Gastroesophageal sphincter (tissue), 3 donors: ENCODE measurements around the gene RUNDC1.

ENCODE experiments used
- CTCF ChIP-seq, 4 experiments: fragments of 200-600 bp in 2 of 4; fragments of 450-650 bp in 2 of 4; sonication (generic) in 1 of 4; IDR thresholded peaks; one replicate each; pipeline ENCODE4 v1.5.1; 2017 to 2019; ENCODE audit warnings: antibody characterized with exemption in 4 of 4, mild to moderate bottlenecking in 2 of 4, moderate library complexity in 2 of 4
- EP300 ChIP-seq: sonication (generic); formaldehyde crosslinking; IDR thresholded peaks from one replicate; pipeline ENCODE4 v1.6.1; 2017; ENCODE audit warnings: antibody characterized with exemption, mild to moderate bottlenecking
- POLR2A ChIP-seq, 2 donors: fragments of 450-650 bp; IDR thresholded peaks; one replicate each; pipeline ENCODE4 v1.6.1; 2017; ENCODE audit warnings: antibody characterized with exemption in 2 of 2, mild to moderate bottlenecking in 2 of 2, moderate library complexity in 1 of 2
- POLR2AphosphoS5 ChIP-seq: sonication (generic); formaldehyde crosslinking; IDR thresholded peaks from one replicate; pipeline ENCODE4 v1.6.1; 2017; ENCODE audit warnings: antibody characterized with exemption

- TF ChIP-seq CTCF (IDR thresholded peaks at IDR 0.05) (no peak), POLR2AphosphoS5 (no peak), EP300 (no peak), POLR2A (IDR thresholded peaks at IDR 0.05) (no peak)
These were observed 37.9 kb downstream of the RUNDC1 start for GRCh38 chr17:43018008-43018853.
